T-helper 2 cell treated with Interferon-gamma antibody and Interleukin-4, amounts not matched to agents 100 ng/mL and 5 ng/mL, for 36 hours (primary cell): ENCODE measurements around the gene CELF2. TPM values are rescaled to one million over a fixed set of nuclear protein-coding genes. Genes with fewer than 3 reads are reported as not detected.

Experiments
- intact Hi-C: fragments of 100-400 bp; cut with micrococcal nuclease; formaldehyde crosslinking; loops from one replicate; pipeline ENCODE4 v1.15.1; 2023
- total RNA-seq: library from RNA; stranded (reverse); gene quantifications from 2 replicates; pipeline ENCODE4 v1.2.3, GENCODE V29; 2022

Gene CELF2
- total RNA-seq, 1 donor from 2014 or later = 152 TPM

GRCh38 chr10:11020548-11020942, 2.9 kb downstream of the CELF2 start:
- intact Hi-C loops = no loop called here

GRCh38 chr10:11022213-11022612, 4.5 kb downstream of the CELF2 start:
- intact Hi-C loops = no loop called here

GRCh38 chr10:11023009-11023953, 5.6 kb downstream of the CELF2 start:
- intact Hi-C loops = no loop called here

GRCh38 chr10:11024596-11024995, 6.9 kb downstream of the CELF2 start:
- intact Hi-C loops = no loop called here

GRCh38 chr10:11025978-11026377, 8.3 kb downstream of the CELF2 start:
- intact Hi-C loops = no loop called here

GRCh38 chr10:11026773-11027172, 9.1 kb downstream of the CELF2 start:
- intact Hi-C loops = no loop called here

- intact Hi-C loops = no loop called here
Observed at GRCh38 chr10:11034762-11035161, 17.1 kb downstream of the CELF2 start.

- intact Hi-C loops = no loop called here
Observed at GRCh38 chr10:11035301-11035991, 17.8 kb downstream of the CELF2 start.

GRCh38 chr10:11036424-11037011, 18.8 kb downstream of the CELF2 start:
- intact Hi-C loops = no loop called here

GRCh38 chr10:11037991-11038390, 20.3 kb downstream of the CELF2 start:
- intact Hi-C loops = no loop called here

- intact Hi-C loops = no loop called here
Observed at GRCh38 chr10:11042357-11042756, 24.7 kb downstream of the CELF2 start.

- intact Hi-C loops = no loop called here
Observed at GRCh38 chr10:11043039-11043438, 25.4 kb downstream of the CELF2 start.

GRCh38 chr10:11043446-11044127, 25.9 kb downstream of the CELF2 start:
- intact Hi-C loops = no loop called here

GRCh38 chr10:11045487-11045886, 27.8 kb downstream of the CELF2 start:
- intact Hi-C loops = no loop called here

- intact Hi-C loops = no loop called here
Observed at GRCh38 chr10:11045995-11046775, 28.5 kb downstream of the CELF2 start.

GRCh38 chr10:11046776-11047160, 29.1 kb downstream of the CELF2 start:
- intact Hi-C loops = no loop called here

- intact Hi-C loops = no loop called here
Observed at GRCh38 chr10:11048707-11049278, 31.1 kb downstream of the CELF2 start.

GRCh38 chr10:11049806-11050205, 32.1 kb downstream of the CELF2 start:
- intact Hi-C loops = no loop called here

- intact Hi-C loops = no loop called here
Observed at GRCh38 chr10:11050301-11051287, 32.9 kb downstream of the CELF2 start.
